Stimulated activated CD4-positive, alpha-beta T cell treated with anti-CD3 and anti-CD28 coated beads, Interleukin-4, amount 100 ng/mL, for 24 hours (primary cell): ENCODE results near the gene TMEM182.

Source experiments
- DNase-seq: peaks from one replicate; pipeline ENCODE4 v3.0.0-alpha.2; 2020

Gene TMEM182

DNA sequence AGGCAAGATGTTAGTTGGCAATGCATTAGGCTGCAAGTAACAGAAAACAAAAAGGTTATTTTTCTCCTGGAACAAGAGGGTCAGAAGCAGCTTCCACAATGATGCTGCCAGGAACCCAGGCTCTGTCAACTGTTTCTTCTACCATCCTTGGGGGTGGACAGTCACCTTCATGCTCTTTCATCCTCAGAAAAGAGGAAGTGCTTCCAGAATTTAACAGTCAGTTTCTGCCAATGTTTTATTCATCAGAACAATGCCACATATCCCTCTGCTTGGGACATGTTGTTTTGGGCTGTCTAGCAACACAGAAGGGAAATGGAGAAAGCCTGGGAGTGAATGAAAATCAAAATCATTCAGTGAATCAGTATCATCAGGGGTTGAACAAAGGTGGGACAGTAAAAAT, 7.1 kb downstream of the TMEM182 start:
- no peak for DNase-seq

DNA sequence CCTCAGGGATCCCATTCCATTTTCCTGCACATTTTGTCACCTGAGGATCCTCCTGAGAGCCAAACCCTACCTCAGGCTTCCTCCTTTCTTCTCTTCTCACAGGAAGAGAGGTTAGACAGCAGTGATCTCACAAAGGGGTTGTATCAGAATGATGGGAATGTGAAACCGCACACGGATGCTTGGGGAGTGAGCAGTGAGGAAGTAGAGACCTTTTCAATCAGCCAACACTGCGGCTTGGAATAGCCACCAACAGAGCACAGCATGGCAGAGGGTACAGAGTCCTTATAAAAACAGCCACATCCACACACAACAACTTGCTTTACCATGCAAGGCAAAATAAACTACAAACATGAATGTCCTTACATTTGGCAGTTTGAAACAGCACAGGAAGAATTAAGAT, 8.7 kb downstream of the TMEM182 start:
- no peak for DNase-seq

DNA sequence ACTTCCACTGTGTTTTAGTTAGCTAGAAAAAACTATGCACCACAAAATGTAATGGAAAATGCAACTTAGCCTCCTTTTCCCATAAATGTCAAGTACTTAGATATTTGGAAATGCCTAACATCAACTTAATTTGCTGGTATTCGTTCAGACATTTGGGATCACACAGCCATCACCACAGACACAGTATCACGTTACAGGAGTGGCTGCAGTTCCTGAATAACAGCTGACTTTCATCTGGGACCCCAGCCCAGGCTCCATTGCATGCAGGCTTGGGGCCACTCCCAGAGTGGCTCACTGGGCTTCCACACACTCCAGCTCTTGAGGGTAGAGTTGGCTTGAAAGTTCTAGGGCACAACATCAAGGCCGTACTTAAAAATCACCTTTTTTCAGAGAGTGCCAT, 9.3 kb downstream of the TMEM182 start:
- DNase-seq = no peak

GRCh38 chr2:102772659-102773058, 10.8 kb downstream of the TMEM182 start:
- no peak for DNase-seq

GRCh38 chr2:102773149-102773705, 11.4 kb downstream of the TMEM182 start:
- DNase-seq = no peak

DNA sequence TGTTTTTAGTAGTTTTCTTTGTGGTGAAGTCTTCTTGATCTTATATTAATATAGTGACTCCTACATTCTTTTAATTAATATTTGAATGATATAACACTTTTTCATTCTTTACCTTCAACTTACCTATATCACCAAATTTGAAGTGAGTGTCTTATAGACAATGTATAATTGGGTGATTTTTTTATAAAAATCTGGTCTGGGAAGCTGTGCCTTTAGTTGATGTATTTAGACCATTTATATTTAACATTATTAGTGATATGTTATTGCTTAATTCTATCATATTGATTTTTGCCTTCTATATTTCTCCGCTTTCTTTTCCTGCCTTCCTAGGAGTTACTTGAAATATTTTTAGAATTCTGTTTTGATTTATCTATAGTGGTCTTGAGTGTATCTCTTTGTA, 16.4 kb downstream of the TMEM182 start:
- DNase-seq = no peak

DNA sequence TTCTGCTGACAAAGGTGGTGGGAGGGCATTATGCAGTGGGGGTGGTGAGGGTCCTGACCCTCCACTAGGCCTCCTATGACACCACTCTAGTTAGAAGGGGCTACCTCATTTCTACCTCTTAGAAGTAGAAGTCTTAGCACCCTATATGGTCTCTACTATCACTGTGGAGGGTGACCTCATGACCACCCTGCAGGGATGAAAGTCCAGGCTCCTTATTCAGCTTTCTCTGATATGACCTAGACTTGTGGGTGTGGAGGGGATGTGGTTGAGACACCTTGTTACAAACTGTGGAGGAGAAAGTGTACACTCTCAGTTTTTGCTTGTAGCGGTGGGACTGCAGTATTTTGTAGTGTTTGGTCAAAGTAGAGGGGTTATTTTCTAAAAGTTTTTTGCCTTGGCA, 18.6 kb downstream of the TMEM182 start:
- DNase-seq = no peak

DNA sequence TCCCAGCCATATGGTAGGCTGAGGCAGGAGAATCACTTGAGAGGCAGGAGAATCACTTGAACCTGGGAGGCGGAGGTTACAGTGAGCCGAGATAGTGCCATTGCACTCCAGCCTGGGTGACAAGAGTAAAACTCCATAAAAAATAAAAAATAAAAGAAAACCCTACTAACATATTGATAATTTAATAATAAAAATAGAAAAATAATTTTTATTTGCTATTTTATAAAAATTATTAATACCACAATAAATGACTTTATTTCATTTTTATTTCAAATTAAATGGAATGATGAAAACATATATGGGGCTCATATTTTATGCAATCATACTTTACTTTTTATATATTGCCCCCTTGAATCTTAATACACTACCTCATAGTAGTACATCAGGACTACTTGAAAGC, 20.4 kb downstream of the TMEM182 start:
- DNase-seq = no peak

DNA sequence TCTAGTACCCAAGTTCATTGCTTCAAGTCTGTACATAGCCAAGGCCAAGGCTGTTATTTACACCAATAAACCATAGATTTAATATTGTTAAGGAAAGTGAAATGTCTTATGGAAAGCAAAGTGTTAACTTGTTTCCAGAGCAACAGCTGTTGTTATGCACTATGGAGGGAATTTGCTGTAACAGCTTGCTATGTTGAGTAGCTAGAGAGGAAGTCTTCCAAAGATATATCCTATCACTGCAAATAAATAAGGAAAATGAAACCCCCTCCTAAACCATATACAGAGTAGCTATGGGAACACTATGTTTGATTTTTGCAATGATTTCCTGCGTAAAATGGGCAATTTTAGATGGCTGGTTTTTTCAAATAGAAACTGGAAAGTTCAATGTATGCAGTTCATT, 21.1 kb downstream of the TMEM182 start:
- no peak for DNase-seq

- DNase-seq = no peak
These were observed 21.8 kb downstream of the TMEM182 start for GRCh38 chr2:102783506-102784183.

DNA sequence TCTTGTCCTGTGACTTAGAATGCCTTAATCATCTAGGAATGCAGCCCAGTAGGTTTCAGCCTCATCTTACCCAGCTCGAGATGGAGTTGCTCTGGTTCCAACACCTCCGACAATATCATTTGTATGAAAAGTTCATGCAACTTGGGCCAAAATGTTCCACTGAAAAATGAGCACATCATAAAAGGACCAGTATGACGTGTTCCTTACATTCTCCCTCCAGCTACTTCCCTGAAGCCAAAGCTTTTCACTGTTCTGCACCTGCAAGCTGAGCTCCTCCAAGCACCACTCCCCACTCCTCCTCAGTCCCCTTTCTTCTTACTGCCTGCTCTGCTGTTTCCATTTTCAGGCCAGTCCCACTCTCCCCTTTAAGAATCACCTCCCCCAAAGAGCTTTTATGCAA, 23.1 kb downstream of the TMEM182 start:
- no peak for DNase-seq

DNA sequence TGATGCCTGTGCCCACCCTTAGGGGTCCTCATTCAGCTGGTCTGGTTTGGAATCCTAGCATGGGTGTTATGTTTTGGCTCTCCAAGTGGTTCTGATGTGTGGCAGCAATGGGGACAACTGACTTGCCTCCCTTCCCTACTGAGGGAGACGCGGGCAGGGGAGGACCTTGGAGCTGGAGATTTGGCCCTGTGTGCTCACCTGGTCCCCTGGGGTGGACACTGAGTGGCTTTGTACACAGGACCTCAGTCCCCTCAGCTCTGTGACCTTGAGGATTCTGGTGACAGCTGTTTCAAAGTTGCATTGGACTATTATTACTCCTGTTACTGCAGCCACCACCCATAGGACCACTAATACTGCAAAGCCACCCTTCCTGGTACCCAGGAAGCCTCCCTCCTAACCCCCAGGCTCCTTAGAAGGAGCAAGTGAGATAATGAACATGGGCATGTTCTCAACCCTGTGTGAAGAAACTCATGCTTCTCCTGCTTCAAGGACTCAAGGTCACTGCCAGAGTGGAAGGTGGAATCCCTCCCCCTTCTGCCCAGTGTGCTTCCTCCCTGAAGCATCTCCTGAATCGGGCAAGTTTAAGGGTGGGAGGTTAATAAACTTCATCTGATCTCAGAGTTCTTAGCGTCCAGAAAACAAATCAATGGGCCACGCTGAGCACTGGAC, 26.5 kb downstream of the TMEM182 start:
- DNase-seq = no peak

GRCh38 chr2:102788885-102789260, 27.0 kb downstream of the TMEM182 start:
- no peak for DNase-seq

GRCh38 chr2:102789349-102790090, 27.7 kb downstream of the TMEM182 start:
- DNase-seq = no peak

DNA sequence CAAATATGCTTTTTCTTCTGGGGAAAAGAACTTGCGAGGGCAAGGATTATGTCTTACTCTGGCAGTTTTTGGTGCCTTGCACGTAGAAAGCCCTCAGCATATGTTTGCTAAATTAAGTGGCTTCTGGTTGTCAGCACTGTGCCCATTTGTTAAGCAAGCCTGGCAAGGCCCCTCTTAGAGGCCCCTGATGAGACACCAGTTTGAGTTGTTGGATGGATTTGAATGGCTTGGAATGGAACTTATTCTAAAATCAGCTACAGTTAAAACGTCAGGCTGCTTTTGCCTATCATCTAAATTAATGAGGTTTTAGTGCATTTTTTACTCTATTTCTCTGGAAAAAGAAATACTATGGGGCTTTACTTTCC, 28.2 kb downstream of the TMEM182 start:
- no peak for DNase-seq

- no peak for DNase-seq
These were observed 30.9 kb downstream of the TMEM182 start for GRCh38 chr2:102792568-102793208.

GRCh38 chr2:102795641-102796040, 33.8 kb downstream of the TMEM182 start:
- DNase-seq = no peak

- no peak for DNase-seq
These were observed 34.5 kb downstream of the TMEM182 start for GRCh38 chr2:102796337-102796736.

- DNase-seq = no peak
These were observed 35.7 kb downstream of the TMEM182 start for GRCh38 chr2:102797486-102797885.

GRCh38 chr2:102798181-102798580, 36.4 kb downstream of the TMEM182 start:
- DNase-seq = no peak

DNA sequence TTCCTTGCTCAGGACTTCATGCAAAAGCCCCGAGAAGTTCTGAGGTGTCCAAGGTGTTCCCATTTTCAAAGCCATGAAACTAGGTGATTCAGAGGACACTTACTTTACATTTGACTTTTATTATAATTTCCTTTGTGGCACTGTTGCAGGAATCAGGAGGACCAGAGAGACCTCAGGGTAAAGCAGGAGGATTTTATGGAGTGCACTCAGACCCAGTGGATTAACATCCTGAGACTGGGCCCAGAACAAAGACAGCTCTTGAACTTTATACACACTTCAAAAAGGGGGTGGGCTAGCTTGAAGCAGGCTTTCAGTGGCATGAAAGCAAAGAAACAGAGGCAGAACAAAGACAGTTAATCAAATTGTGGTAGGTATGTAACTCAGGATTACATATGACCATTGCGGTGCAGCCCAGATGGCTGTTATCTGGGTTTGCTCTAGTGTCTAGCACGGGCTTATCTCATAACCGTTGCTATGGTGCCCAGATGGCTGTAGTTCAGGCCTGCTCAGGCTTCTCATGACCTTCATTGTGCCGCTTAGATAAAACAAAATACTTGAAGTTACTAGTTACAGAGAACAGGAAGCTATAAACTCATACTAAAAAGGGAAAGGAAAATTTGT, 39.4 kb downstream of the TMEM182 start:
- DNase-seq = no peak

DNA sequence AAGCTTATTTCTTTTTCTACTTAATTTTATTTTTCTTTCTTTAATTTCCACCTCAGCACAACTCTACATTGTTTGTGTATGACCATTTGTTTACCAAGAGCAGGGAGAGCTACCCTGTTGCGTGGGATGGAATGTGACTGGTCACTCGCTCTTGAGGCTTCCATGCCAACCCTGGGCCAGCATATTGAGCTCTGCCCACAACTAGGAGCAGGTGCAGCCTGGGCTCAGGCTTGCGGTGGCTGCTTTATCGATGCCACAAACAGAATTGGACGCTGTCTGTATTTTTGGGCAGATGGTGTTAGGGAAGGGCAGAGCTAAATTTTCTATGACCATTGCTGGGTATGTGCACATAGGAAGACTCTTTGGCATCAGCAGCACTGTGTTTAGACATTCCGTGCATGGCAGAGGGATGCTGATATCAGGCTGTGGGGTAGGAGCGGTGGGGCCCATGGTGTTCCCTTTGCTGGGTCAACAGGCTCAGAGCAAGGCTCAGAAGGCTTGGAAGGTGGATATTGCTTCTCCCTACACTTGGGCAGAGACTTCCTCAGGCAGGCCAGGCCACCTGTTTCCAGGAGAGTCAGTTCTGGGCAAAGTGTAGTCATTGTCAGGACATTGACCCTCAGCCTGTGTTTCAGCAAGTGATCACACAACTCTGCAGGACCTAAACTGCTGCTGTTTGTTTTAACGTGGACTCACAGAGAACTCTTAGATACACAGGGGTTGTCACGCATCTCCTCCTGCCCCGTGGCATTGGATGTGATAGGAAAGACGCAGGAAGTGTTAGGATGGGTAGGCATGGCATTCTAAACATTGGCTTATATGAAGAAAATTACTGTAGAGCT, 40.2 kb downstream of the TMEM182 start:
- DNase-seq = no peak
